A204.1 (cell line): ENCODE data around the gene PROZ.
A peak's percentile ranks its signal among the peaks of the same experiment; 100 is the strongest.
"Not testable (repeated sequence)": the region's sequence is repeated elsewhere in the genome, so short reads cannot be mapped to it uniquely, and the experiment has no call there.

Experiments used
- FAIRE-seq: peaks from 2 replicates; lab custom pipeline; 2012; peaks lifted over from hg19 to GRCh38; lab: Jason Lieb, UNC

Gene PROZ

GRCh38 chr13:113158946-113159345 is 498 bp downstream of the PROZ start:
- no peak for FAIRE-seq

DNA sequence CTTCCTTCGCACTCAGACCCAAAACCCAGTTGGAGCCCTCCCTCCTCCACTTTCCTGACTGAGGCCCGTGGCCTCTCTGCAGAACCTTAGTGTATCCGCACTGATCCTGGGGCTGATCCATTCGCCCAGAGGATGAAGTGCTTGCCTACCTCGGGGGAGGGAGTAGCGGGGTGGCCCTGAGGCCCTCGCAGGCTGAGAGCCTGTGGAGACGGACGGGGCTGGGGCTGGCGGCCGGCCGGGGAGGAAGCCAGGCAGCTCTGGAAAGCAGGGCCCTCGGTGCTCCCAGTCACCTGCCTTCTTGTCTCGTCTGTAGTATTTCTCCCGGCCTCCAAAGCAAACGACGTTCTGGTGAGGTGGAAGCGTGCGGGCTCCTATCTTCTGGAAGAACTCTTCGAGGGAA is 1.3 kb downstream of the PROZ start:
- FAIRE-seq = no peak

- no peak for FAIRE-seq
These were observed 2.5 kb downstream of the PROZ start for GRCh38 chr13:113160983-113161382.

GRCh38 chr13:113161433-113161832 is 3.0 kb downstream of the PROZ start:
- FAIRE-seq = no peak

DNA sequence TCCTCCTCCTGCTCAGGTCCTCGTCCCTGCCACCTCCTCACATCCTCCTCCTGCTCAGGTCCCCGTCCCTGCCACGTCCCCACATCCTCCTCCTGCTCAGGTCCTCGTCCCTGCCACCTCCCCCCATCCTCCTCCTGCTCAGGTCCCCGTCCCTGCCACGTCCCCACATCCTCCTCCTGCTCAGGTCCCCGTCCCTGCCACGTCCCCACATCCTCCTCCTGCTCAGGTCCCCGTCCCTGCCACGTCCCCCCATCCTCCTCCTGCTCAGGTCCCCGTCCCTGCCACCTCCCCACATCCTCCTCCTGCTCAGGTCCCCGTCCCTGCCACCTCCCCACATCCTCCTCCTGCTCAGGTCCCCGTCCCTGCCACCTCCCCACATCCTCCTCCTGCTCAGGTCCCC is 3.5 kb downstream of the PROZ start:
- not testable (repeated sequence) for FAIRE-seq

- FAIRE-seq = no peak
These were observed 4.6 kb downstream of the PROZ start for GRCh38 chr13:113162783-113163685.

DNA sequence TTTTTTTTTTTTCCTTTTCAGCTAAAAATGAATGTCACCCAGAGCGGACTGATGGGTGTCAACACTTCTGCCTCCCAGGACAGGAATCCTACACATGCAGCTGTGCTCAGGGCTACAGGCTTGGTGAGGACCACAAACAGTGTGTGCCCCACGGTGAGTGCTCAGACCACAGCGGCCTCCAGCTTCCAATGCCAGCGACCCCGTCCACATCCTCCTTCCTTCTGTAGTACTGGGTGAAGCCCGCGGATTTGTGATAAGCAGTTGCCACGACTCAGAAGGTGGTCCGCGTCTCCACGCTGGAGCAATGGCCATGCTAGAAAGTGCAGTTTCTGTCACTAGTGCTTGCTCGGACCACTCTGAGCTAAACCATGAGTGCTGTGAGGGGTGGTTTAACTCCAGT is 6.0 kb downstream of the PROZ start:
- FAIRE-seq = no peak

DNA sequence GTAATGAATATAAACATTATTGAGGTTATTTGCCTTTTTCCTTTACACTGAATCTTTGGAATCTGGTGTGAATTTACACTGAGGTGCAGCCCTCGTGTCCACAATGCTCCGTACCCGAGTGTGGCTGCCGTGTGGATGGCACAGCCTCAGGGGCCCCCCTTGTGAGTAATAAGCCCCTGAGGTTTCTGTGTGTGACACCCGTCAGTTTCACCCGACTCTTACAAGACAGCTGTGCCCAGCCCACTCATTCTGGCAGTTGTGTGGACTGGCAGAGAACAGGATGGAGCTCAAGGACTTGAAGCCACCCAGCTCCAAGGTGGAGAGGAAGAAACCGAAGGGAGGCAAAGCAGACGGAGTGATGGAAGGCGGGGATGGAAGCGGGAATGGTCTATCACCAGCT is 7.8 kb downstream of the PROZ start:
- FAIRE-seq = no peak

- FAIRE-seq = no peak
These were observed 8.2 kb downstream of the PROZ start for GRCh38 chr13:113166681-113167080.

DNA sequence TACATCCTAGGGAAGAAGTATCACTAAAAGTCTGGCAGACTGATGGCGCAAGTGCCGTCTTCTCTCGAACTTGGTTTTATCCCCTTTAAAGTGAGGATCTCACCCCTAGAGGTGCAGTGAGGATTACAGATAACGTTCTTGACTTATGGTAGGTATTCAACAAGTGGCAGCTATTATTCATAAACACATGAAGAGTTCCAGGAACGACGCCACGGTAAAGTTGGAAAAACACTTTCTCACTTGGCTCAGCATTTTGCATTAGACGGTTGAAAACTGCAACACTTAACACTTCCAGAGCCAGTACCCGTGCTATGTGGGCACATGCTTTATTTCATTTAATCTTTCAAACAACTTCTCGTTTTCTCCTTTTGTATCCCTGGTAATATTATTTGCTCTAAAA is 8.7 kb downstream of the PROZ start:
- no peak for FAIRE-seq

GRCh38 chr13:113167575-113167974 is 9.1 kb downstream of the PROZ start:
- peak; percentile 27 for FAIRE-seq

DNA sequence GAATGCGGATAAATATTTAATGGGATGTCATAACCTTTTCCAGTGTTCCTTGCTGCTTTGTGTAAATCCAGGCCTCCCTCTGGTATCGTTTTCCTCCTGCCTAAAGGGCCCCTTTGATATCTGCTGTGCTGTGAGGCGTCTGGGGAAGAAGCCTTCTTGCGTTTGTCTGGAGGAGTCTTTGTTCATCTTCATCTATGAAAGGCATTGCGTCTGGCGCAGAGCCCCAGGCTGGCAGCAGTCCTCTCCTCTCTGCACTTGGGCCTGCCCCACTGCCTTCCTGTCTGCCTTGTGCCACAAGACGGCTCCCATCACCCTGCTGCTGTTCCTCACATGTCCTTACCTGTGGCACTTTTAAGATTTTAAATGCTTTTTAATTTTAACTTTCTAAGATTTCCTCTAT is 9.8 kb downstream of the PROZ start:
- no peak for FAIRE-seq

DNA sequence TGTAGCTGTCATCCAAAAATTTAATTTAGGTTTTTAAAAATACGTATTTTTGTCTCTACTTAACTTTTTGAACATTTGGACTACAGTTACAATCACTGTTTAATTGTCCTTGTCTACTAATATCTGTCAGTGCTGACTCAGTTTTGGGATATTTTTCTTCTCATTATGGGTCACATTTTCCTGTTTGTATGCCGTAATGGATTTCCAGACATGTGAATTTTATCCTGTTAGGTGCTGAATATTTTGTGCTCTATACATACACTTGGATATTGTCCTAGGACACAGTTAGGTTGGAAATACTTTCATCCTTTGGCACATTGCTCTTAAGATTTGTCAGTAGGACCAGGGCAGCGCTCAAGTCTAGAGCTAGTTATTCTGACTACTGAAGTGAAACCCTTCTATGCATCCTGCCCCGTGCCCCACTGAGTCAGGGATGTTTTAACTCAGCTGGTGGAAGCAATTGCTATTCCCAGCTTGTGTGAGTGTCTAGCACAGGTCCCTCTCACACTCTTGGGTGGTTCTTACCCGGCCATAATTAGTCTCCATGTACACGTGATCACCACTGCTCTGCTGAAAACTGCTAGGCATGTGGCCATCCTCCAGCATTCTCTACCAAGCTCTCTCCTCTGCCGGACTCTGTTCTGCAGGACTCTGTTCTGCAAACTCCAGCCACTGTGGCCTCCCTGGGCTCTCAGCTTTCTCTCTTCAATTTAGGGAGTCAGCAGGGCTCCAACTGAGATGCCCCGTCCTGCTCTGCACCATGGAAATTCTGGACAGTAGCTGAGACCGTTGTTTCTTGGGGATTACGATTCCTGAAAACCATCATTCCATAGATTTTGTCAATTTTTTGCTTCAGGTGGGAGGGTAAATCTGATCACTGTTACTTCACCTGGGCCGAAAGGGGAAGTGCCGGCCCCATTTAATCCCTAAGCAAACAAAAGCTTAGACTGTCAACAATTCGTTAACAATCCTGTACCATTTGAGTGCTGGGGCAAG is 11.1 kb downstream of the PROZ start:
- no peak for FAIRE-seq

DNA sequence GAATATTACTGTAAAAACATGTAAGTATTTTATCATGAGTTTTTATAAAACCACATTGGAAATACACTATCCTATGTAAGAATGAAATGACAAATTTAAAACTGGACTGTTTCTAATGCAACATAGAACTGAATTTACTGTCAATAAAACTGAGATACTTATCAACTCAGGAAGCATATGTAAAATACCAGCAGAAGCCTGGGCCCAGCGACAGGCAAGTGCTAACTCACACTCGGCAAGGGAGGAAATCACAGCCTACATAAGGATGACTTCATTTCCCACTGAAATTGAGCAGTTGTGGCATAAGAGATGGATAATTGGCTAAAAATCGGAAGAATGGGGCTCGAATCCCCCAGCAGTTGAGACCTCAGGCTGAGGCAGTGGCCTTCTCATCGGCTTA is 12.1 kb downstream of the PROZ start:
- no peak for FAIRE-seq

DNA sequence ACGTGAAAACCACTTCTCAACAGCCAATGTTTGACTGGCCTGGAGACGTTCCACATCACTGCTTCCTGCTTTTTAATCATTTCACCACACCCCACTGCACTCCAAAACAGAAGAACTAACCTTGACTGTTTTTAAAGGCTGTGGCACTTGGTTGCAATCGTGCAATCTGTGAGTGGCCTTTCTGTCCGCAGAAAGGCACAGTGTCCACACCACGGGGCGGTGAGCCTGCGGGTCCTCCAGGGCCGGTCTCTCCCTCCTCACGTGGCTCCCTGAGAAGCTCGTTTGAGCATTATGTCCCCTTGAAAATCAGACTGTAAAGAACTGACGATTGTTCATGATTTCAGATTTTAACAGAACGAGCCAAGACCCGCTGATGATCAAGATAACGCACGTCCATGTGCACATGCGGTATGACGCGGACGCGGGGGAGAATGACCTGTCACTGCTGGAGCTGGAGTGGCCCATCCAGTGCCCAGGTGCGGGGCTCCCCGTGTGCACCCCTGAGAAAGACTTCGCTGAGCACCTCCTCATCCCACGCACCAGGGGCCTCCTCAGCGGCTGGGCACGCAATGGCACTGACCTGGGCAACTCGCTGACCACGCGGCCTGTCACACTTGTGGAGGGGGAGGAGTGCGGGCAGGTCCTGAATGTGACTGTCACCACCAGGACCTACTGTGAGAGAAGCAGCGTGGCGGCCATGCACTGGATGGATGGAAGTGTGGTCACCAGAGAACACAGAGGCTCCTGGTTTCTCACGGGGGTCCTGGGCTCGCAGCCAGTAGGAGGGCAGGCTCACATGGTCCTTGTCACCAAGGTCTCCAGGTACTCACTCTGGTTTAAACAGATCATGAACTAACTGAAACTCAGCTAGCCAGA is 13.0 kb downstream of the PROZ start:
- no peak for FAIRE-seq

GRCh38 chr13:113172419-113172926 is 14.0 kb downstream of the PROZ start:
- no peak for FAIRE-seq

DNA sequence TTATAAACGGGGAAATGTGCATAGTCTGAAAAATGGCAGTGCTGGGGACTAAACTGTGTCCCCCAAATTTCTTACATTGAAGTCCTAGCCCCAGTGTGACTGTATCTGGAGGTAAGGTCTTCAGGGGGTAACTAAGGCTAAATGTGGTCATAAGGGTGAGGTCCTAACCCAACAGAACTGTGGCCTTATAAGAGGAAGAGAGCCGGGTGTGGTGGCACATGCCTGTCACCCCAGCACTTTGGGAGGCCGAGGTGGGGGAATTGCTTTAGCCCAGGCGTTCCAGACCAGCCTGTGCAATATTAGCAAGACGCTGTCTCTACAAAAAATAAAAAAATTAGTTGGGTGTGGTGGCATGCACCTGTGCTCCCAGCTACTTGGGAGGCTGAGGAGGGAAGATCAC is 17.8 kb downstream of the PROZ start:
- no peak for FAIRE-seq

DNA sequence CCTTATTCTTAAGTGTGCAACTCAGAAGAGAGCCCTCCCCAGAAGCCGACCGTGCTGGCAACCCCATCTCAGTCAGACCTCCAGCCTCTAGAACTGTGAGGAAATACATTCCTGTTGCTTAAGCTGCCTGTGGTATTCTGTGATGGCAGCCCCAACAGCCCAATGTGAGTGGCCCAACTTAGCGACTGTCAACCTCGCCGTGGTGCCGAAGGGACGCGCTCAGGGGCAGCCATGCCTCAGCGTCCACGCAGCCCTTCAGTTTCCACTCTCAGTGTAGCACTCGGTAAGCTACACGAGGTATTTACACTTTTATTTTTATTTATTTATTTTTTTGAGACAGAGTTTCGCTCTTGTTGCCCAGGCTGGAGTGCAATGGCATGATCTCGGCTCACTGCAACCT is 18.4 kb downstream of the PROZ start:
- no peak for FAIRE-seq

DNA sequence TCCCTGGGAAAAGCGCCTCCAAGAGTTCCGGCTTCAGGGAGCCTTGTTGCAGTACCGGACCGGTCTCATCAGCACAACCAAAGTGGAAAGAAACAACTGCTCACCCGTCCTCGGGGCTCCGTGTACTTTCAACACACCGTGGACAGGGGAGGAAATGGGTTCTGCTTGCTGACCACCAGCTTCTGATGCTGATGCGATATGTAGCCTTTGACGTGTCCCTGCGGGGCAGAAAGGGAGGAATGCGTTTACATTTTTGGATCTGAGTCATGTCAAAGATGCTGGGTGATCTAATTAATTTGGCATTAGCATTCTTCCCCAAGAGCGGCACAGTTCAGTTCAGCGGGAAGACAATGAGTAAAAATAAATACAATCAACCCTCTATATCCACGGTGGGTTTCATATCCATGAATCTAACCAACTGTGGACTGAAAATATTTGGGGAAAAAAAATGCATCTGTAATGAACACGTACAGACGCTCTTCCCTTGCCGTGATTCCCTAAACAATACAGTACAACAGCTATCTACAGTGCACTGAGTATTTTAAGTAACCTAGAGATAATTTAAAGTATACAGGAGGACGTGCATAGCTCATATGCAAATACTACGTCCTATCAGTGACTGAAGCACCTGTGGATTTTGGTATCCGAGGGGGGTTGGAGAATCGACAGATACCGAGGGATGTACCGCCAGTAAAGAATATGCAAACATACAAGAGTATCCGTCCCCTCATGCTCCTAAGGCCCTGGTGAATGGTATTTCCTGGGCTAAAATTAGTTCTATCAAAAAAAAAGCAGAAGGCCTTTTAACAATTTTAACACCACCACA is 19.8 kb downstream of the PROZ start:
- no peak for FAIRE-seq

- no peak for FAIRE-seq
These were observed 20.4 kb downstream of the PROZ start for GRCh38 chr13:113178896-113179167.
